GM10248 (cell line): Measurements from ENCODE around the gene GAS1.

Experiments
- CTCF ChIA-PET: fragments of 300-600 bp; sonication (Branson Sonifier 250); formaldehyde crosslinking; extraction: SDS; loops from one replicate; lab custom pipeline; 2021; ENCODE audit warnings: antibody characterized with exemption; lab: Yijun Ruan, JAX
- POLR2A ChIA-PET: fragments of 350-650 bp; sonication (Branson Sonifier 250); formaldehyde crosslinking; extraction: SDS; loops from one replicate; lab custom pipeline; 2020; ENCODE audit warnings: antibody characterized with exemption; lab: Yijun Ruan, JAX
- DNase-seq: peaks from one replicate; pipeline ENCODE4 v3.0.0; 2012; ENCODE audit errors: extremely low spot score
- CTCF ChIP-seq: IDR thresholded peaks from 2 replicates; pipeline ENCODE4 v1.5.1; 2012; ENCODE audit warnings: mild to moderate bottlenecking, low read depth; ENCODE audit errors: extremely low read depth, missing control alignments, control extremely low read depth

The GAS1 gene

GRCh38 chr9:86903734-86904085 is 43.6 kb downstream of the GAS1 start:
- POLR2A ChIA-PET = no interaction called here
- TF ChIP-seq CTCF = no peak
- no peak for DNase-seq
- CTCF ChIA-PET = no interaction called here

DNA sequence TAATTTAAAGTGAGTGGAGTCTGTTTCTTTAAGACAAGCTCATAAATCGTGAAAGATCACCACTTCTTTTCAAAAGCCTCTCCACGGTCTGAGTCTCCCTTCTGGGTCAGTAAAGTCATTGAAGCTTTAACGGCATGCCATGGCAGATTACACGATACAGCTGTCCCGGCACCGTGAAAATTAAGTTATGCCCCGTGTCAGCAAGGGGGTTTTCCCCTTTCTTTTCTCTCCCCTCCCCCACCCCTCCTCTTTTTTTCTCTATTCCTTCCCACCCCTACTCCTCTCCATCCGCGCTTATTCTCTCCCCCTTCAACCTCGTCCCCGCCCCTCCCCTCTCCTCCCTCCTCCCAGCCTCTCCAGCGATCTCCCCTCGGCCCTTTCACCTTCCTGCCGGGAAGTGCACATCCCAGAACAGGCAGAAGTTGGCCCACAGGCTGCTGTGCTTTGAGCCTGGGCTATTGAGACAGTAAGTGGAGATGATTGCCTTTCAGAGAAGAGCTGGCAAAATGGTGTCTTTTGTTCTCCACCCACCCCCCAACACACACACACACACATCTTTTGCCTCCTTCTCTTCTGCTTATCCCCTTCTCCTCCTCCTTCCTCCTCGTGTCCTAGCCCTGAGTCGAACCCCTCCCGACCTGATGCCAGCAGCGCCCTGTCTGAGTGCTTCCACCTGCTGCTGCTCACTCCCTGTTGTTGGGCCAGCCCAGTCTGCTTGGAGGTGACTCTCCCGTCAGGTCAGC is 44.1 kb downstream of the GAS1 start:
- ChIA-PET POLR2A (no interaction called here), CTCF (no interaction called here)
- DNase-seq = no peak
- no peak for TF ChIP-seq CTCF

DNA sequence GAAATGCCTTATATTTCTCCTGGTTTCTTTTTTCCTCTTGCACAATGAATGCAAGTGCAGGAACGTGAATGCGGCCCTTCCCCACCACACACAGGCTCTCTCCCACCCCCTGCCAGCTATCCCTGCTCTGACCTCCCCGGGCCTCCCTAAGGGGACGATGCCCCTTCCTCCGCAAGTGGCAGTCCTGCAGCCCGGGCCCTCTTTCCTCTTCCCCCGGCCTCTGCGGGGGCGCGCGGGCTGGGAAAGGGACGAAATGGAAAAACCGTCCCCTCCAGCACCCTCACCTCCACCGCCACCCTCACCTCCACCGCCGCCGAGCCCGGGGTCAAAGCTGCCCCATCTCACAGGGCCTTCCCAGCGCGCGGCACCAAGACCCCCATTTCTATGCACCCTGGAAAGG is 44.7 kb downstream of the GAS1 start:
- no peak for DNase-seq
- no peak for TF ChIP-seq CTCF
- ChIA-PET POLR2A (no interaction called here), CTCF (no interaction called here)

DNA sequence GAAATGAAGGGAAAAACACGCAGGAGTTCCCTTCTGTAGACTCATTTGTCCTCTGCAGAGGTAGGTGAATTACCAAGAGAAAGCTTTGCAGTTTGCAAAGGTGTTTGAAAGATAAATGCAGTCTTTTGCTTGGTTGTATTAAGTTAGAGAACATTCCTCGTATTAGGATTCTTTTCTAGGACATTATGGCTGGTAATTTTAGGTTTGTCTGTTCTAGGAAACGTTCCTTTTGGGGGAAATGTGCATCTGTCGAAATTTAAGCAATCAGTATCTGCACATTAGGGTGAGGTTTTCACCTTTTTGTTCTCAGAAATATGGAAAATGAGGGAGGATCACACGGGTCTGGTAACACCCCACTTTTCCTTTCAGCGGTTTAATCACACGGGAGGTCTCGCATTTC is 45.1 kb downstream of the GAS1 start:
- ChIA-PET POLR2A (no interaction called here), CTCF (no interaction called here)
- no peak for DNase-seq
- no peak for TF ChIP-seq CTCF

GRCh38 chr9:86901511-86901910 is 45.8 kb downstream of the GAS1 start:
- POLR2A ChIA-PET = no interaction called here
- TF ChIP-seq CTCF = no peak
- CTCF ChIA-PET = no interaction called here
- no peak for DNase-seq
